Measurements from ENCODE around the gene TCP11. TPM values are rescaled to one million over a fixed set of nuclear protein-coding genes. Genes with fewer than 3 reads are reported as not detected.

Gene TCP11
- total RNA-seq, 1 donor from 2014 or later = not detected

DNA sequence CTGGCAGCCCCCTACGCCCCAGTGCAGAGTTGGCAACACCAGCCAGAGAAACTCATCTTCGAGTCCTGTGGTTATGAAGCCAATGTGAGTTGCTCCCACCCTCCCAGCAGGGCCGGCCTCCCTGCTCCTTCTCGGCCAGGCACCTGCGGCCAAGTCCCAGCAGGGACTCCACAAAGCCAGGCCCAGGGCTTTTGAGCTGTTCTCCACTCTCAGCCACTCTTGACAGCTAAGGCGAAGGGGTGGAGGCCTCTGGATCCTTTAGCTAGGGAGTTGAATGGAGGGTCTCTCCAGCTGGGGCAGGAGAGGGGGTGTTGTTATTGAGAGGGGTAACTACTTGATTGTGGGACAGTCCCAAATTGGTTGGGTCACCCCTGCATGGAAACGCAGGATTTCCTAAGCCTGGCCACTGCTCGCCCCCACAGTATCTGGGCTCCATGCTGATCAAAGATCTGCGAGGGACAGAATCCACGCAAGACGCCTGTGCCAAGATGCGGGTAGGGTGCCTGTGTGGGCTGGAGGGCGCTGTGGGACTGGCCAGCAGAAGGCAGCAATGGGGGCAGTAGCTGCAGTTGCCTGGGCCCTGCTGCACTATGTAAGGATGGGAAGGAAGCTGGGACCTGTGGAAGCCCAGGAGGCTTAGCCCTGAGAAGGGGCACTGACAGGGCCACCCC lies 58.3 kb downstream of the TCP11 start:
- DNase-seq (ENCODE audit: low read depth) = no peak

DNA sequence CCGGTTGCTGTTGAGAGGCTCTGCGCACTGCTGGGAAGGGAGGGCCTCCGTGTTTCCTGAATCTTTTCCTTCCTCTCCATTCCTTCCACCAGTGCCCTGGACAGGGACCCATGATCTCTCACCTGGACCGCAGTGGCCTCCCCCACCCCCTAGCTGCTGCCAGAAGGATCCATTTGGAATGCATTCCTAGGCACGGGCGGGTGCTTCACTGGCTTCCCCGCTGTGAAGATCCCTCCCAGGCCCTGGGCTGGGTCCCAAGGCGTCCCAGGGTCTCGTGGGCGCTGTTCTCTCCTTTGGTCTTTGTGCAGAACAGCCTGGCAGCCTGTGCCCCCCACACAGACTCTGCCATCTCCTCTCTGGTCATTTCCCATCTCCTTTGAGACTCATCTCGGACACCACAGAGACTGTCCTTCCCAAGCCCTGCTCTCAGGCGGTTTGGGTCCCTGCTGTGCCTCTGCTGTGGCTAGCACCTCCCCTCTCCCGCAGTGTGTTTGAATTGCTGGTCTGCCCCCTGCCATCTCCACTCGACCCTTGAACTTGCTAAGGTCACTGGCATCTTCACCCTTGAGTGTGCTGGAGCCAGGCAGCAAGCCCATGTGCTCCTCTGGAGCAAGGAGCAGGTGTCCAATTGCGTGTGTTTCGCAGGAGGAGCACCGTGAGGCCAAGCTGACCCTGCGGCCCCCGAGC lies 59.0 kb downstream of the TCP11 start:
- no peak for DNase-seq (ENCODE audit: low read depth)

DNA sequence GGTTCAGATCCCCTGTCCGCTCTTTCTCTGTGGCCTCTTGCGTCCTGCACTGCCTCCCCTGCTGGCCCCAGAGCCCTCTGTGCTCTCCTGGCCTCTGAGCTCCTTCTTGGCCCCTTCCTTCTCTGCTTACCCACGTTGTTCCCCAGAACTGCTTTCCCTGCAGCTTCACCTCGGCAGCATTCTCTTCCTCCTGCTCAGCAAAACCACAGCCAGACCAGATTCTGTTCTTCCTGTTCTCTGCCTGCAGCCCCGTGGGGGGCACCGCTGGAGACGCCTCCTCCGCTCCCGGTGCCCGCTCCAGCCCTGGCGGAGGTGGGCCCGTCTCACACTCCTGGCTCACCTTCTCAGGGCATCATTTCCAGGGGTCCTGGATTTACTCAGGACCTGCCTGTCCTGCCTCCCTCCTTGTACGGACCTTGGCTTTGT lies 59.7 kb downstream of the TCP11 start:
- no peak for DNase-seq (ENCODE audit: low read depth)

- no peak for DNase-seq (ENCODE audit: low read depth)
These were observed 60.2 kb downstream of the TCP11 start for GRCh38 chr6:35080821-35081425.

DNA sequence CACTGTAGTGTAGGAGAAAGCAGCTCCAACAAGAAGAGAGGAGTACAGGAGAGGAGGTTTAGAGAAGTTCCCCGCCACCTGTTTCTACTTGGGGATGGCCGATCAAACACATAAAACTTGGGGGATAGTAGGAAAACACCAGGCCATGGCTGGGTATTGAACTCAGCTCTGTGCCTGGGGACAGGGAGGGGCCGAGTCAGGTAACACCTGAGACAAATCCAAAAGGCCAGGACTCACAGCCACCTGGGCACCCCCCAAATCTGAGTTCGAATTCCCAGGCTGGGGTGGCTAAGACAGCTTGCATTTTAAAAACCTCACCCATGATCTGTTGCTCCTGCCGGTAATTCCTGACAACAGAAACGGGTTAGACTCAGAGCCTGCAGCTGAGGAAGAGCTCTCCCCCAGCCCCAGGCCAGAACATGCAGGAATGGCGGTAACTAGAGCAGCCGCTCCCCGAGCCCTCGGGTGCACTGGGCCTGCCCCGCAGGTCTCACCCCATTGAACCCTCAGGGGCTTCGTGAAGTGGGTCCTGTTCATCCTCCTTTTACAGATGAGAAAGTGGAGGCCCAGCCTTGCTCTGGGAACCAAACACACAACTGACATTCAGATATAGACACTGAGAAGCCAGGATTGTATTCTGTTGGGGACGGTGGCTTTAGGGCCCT lies 61.0 kb downstream of the TCP11 start:
- no peak for DNase-seq (ENCODE audit: low read depth)

GRCh38 chr6:35079311-35080000 lies 61.7 kb downstream of the TCP11 start:
- DNase-seq (ENCODE audit: low read depth) = no peak

DNA sequence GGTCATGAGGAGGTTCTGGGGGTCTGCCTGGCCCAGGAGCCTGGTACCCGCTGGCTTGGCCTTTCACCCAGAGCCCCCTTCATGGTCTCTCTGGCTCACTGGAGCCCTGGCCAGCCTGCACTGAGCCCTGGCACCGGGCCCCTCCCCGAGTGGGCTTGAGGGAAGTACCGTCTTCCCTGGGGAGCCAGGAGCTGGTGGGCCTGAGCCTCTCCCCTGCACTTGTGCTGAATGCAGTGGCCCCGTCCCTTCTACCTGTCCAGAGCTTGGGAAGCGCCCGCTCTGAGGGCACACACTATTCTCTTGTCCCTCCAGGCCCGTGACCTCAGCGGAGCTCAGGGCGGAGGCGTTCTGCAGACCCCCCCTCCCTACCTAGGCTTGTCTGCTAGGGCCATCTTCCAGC lies 62.2 kb downstream of the TCP11 start:
- no peak for DNase-seq (ENCODE audit: low read depth)

GRCh38 chr6:35078226-35078850 lies 62.8 kb downstream of the TCP11 start:
- DNase-seq (ENCODE audit: low read depth) = no peak

- no peak for DNase-seq (ENCODE audit: low read depth)
These were observed 63.4 kb downstream of the TCP11 start for GRCh38 chr6:35077713-35078105.

GRCh38 chr6:35076997-35077712 lies 64.0 kb downstream of the TCP11 start:
- no peak for DNase-seq (ENCODE audit: low read depth)

- no peak for DNase-seq (ENCODE audit: low read depth)
These were observed 67.2 kb downstream of the TCP11 start for GRCh38 chr6:35073766-35074471.

DNA sequence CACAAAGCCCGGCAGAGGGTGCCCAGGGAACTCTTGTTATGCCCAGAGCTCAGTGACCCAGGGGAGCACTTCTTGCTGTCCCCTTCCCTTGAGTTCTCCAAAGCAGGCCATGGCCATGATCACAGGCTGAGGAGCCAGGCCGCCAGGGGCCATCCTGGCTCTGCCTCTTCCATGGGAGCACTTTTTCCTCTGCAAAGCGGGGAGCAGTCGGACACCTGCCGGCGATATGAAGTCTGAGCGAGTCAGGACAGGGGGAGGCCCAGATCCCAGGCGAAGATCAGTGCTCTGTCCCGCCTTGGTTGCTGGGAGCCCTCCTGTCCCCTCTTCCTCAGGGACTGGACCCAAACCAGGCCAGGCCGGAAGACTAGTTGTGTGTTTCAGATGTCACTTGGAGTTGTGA lies 67.9 kb downstream of the TCP11 start:
- DNase-seq (ENCODE audit: low read depth) = no peak

DNA sequence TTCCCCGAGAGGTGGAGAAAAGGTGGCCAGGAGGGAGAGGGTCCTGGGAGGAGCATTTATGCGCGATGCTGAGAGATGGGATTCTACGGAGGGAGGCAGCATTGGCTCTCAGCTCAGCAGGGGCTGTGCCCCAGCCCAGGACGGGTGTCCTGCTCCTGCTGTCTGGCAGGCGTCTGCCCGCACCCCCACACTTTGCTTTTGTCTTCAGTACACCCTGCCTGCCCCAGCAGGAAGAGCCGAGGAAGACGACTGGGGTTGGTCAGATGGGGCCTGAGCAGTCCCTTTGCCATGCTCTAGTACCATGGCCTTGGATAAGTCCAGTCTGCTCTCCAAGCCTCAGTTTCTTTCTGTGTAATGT lies 68.5 kb downstream of the TCP11 start:
- DNase-seq (ENCODE audit: low read depth) = no peak

- DNase-seq (ENCODE audit: low read depth) = no peak
These were observed 69.0 kb downstream of the TCP11 start for GRCh38 chr6:35072051-35072697.

- no peak for DNase-seq (ENCODE audit: low read depth)
These were observed 69.7 kb downstream of the TCP11 start for GRCh38 chr6:35071347-35071994.

DNA sequence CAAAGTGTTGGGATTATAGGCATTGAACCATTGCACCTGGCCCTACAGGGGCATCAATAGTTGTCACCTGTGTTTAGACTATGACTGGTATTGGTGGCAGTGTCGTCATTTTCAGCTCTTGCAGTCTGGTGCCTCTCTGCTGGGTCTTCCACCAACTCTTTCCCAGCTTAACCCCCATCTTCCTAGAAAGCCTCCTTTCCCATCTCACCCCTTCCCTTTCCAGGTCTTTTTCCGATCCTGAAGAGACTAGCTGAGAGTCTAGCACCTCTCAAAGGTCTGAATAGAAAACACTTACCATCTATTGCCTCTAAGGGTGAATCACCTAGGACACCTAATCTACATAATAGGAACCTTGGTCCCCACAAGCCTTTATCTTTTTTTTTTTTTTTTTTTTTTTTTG lies 71.0 kb downstream of the TCP11 start:
- no peak for DNase-seq (ENCODE audit: low read depth)

DNA sequence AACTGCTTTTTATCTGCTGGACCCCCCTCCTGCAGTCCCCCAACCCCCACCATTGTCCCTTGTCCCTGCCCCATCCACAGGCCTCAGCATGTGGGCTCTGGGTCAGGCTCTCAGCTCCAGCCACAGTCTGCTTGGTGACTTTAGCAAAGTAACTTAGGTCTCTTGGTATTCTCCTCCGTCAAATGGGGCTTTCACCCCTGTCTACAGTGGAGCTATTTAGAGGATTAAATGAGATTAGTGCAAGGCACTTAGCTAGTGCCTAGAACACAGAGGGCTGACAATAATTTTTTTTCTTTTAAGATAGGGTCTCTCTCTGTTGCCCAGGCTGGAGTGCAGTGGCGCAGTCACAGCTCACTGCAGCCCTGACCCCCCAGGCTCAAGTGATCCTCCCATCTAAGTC lies 71.9 kb downstream of the TCP11 start:
- DNase-seq (ENCODE audit: low read depth) = no peak

GRCh38 chr6:35068644-35069043 lies 72.5 kb downstream of the TCP11 start:
- DNase-seq (ENCODE audit: low read depth) = no peak

DNA sequence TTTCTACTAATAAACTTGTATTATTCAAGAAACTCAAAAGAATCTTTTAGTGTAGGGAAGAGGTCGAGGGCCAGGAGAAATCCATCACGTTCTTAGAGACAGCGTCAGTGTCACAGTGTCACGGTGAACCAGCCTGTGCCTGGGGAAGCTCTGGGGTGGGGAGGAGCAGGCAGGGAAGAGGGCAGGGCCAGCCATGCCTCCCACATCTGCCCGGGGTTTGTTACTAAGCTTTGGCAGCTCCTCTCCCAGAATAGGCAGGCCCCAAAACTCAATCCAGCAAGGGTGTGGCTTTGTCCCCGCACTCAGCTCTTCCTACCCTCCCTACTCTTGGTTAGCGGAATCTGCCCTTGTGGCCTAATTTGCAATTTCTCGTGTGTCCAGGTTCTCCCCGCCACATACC lies 72.9 kb downstream of the TCP11 start:
- DNase-seq (ENCODE audit: low read depth) = no peak
